GM21381 (cell line): ENCODE results near the gene TRMT1L.

Experiments used
- ATAC-seq: cut with Tn5 transposase; IDR thresholded peaks from one replicate; pipeline ENCODE4 v1.9.1; 2021; ENCODE audit warnings: mild to moderate bottlenecking, moderate library complexity; ENCODE audit not compliant: unreplicated experiment

The TRMT1L gene

DNA sequence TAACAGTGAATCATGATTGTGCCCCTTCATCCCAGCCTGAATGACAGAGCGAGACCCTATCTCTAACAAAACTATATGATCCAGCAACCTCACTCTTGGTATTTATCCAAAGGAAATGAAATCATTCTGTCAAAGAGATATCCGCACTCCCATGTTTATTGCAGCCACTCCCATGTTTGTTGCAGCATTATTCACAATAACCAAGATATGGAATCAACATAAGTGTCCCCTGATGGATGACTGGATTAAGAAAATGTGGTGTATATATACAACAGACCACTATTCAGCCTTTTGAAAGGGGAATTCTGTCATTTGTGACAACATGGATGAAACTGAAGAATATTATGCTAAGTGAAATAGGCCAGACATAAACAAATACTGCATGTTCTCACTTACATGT, 44.4 kb downstream of the TRMT1L start:
- no peak for ATAC-seq

DNA sequence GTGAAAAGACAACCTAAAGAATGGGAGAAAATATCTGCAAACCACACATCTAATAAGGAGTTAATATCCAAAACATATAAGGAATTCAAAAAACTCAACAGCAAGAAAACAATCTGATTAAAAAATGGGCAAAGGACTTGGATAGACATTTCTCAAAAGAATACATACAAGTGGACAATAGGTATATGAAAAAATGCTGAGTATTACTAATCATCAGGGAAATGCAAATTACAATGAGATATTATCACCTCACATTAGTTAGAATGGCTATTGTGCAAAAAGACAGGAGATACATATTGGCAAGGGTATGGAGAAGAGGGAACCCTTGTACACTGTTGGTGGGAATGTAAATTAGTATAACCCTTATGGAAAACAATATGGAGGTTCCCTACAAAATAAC, 44.9 kb downstream of the TRMT1L start:
- no peak for ATAC-seq

DNA sequence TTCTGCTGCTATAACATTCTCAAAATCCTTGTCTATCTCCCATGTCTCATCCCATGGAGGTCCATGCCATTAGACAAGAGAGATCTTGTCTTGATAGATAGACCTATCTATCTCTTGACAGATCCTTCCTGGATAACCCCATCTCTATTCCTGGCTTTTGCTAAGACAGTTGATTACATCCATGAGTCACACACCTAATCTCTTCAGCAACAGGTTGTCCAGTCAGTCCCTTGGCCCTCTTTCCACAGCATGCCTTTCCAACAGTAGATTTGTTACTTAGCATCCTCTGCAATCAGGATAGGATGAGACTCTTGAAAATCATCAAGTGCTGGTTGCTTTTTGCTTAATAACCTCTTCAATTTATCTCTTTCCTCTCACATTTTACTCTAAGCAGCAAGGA, 46.6 kb downstream of the TRMT1L start:
- no peak for ATAC-seq

DNA sequence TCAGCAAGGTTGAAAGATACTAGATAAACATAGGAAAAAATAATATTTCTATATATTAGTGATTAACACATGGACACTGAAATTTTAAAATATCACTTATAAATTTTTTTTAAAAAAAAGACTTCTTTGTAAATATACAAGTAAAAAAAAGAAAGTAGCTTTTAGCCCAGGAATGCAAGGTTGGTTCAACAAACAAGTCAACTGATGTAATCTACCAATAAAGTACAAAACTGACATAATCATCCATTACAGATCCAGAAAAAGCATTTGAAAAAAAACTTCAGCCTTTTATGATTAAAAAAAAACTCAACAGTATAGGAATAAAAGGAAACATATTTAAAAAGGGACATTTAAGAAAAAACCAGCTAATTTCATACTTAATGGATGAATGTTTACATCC, 48.4 kb downstream of the TRMT1L start:
- no peak for ATAC-seq

- no peak for ATAC-seq
Measured at GRCh38 chr1:185105121-185105520, 51.6 kb downstream of the TRMT1L start.

DNA sequence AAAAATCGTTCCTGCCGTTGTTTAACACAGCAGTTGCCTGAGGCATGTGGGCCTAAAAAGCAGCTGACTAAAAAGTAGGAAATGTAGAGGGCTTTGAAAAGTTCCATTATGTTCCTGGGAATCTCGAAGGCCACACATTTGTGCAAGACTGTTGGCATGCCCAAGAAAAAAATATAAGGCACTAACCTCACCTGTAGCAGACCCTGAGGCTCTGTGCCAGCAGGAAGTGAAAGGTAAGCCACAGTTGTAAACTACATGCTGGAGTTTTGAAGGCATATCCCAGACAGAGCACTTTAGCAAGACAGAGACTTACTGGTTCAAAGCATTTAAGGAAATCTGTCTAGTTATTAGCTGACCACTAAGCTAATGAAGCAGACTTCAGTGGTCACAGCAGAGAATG, 52.7 kb downstream of the TRMT1L start:
- ATAC-seq, result no peak

DNA sequence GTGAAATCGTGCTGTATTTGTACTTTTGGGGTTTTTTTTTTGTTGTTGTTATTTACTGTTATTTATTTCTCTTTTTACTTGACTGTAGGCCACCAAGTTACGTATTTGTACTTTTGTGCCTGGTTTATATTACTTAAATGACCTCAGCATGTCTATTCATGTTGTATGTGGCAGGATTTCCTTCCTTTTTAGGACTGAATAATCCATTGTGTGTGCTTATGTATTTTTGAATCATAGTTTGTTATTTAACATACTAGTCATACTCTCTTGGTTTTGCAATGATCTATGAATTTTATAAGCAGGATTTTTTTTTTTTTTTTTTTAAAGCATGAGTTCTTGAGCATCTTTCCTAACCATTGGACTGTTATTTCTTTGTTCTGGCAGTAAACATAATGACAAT, 60.2 kb downstream of the TRMT1L start:
- ATAC-seq, result no peak

DNA sequence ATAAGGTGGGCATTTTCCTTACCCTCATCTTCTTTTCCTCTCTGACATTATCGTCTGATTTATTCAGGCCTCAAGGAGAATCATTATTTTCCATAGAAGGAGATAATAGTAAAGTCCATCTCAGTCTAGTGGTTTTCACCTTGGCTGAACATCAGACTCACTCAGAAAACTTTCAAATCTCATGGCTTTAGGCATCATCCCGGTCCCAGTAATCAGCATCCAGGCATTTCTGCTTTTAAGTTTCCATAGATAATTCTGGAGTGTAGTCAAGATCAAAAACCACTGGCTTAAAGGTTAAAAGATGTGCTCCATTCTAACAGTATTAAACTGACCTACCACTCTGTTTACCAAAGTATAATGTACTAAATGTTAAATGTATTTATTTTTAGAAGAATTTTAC, 62.0 kb downstream of the TRMT1L start:
- no peak for ATAC-seq

- no peak for ATAC-seq
Measured at GRCh38 chr1:185091480-185091879, 65.3 kb downstream of the TRMT1L start.

DNA sequence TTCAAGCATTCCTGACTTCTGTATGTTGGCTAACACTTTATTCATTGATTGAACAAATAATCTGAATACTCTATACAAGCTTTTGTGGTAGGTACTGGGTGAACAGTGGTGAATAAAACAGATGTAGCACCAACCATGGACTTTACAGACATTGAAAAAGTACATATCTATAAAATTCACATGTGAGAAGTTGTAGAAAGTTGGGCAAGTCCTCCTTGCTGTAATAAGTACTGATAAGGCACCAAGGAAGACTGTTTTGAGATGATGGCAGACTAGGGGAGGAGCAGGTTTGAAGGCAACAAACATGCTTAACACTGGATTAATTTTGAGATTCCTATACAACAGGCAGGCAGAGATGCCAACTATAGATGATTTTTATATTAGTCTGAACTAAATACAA, 69.0 kb downstream of the TRMT1L start:
- ATAC-seq, result no peak

- ATAC-seq, result no peak
Measured at GRCh38 chr1:185087101-185087500, 69.7 kb downstream of the TRMT1L start.

GRCh38 chr1:185083818-185084217, 72.9 kb downstream of the TRMT1L start:
- ATAC-seq, result no peak

DNA sequence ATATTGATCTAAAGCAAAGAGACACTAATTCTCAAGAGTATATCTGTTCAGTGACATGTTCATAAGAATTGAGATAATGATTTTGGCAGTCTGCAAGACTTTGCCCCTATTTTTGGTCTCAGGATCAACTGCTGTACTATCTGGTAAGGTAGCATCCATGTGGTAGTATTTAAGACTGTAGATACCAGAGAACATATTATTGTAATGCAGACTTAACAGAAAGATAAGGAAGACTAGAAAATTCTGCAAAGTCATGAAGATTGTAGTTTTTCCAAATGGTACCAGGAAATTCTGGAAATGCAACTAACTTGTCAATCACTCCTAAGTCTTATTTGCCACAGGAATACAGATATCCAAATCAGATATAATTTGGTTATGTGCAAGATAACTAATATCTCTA, 76.3 kb downstream of the TRMT1L start:
- no peak for ATAC-seq

DNA sequence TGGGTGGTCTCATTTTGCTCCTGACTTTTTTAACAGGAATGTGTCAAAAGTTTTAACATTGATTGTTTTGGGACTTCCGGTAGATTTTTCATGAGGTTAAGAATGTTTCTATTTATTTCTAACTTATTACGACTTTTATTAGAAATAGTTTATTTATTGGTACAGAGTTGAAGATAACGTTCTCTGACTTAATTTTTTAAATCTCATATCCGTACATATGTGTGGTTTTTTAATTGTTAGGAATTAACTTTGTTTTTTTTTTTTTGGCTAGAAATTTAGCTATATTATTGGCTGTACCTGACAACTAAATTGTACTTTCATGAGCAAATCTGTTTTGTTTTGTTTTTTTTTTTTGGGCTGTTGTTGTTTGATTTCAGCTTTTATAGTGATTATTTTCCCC, 79.4 kb downstream of the TRMT1L start:
- ATAC-seq, result no peak

DNA sequence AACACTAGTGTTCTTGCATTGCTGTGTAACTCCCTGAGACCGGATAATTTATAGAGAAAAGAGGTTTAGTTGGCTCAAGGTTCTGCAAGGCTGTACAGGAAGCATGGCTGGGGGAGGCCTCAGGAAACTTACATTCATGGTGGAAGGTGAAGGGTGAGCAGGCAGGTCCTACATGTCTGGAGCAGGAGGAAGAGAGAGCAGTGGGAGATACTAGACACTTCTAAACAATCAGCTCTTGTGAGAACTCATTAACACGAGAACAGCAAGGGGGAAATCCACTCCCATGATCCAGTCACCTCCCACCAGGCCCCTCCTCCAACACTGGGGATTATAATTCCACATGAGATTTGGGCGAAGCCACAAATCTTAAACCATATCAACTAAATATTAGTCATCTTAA, 81.3 kb downstream of the TRMT1L start:
- ATAC-seq, result no peak

GRCh38 chr1:185074307-185074706, 82.4 kb downstream of the TRMT1L start:
- ATAC-seq, result no peak

DNA sequence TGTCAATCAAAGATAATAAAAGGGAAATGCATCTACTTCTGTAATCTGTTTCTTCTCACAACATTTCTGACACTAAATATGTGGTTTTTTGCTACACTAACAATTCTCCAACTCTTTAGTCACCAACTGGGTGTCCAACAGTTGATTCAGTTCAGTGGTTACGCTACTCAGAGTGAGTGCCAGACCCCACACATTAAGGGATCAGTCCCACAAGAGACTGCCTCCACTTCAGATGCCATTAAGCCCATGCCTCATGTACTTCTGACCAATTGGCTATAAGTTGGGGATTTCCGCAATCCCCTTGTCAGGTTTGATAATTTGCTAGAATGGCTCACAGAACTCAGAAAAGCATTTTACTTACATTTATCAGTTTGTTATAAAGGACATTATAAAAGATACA, 83.0 kb downstream of the TRMT1L start:
- ATAC-seq, result no peak

DNA sequence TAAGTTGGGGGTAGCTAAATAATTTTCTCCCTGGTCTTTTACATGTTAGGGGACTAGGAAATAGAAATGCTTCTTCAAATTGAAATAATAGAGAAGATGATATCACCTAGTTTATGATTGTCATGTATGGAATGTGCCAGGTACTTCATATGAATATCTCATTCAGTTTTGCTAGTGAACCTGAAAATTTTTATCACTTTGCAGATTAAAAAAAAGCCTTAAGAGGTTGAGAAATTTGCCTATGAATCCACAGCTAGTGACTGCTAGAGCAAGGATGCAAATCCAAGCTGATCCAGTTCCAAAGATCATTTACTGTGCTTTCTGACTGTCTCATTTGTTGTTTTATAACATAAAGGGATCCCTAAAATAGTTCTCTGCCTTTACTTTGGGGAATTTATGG, 86.7 kb downstream of the TRMT1L start:
- no peak for ATAC-seq

DNA sequence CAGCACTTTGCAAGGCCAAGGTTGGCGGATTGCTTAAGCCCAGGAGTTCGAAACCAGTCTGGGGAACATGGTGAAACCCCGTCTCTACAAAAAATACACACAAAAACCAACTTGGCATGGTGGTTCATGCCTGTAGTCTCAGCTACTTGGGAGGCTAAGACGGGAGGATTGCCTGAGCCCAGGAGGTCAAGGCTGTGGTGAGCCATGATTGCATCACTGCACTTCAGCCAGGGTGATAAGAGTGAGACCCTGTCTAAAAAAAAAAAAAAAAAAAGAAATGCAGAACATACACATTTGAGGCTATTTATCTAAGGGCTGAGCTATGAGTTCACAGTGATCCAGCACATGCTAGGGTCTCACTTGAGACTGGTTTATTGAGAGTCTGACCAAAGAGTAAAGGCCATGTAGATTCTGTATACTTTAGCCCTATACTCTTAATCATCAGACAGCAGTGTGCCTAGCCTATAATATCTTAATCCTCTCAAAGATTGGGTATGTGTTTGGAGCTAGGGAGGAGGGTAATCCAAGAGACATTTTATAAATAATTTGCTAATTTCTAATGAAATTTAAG, 87.5 kb downstream of the TRMT1L start:
- ATAC-seq, result no peak

DNA sequence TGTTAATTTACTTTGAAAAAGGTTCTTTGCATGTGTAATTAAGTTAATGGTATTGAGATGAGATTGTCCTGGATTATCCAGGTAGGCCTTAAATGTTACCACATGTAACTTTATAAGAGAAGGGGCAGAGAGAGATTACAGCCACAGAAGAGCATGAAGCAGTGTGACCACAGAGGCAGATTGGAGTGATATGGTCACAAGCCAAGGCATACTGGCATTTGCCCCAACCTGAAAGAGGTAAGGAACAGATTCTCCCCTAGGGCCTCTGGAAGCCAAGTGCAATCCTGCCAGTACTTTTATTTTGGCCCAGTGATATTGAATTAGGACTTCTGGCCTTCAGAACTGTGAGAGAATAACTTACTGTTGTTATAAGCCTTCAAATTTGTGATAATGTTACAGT, 88.4 kb downstream of the TRMT1L start:
- no peak for ATAC-seq
